Stomach (tissue), 9 donors: ENCODE results near the gene FAM163B. TPM values are rescaled to one million over a fixed set of nuclear protein-coding genes. Genes with fewer than 3 reads are reported as not detected.
"Not testable (repeated sequence)": the region's sequence is repeated elsewhere in the genome, so short reads cannot be mapped to it uniquely, and the experiment has no call there.

Experiments used
- DNase-seq, 2 donors: peaks; one replicate each; pipeline versions ENCODE4 v3.0.0 to v3.0.0-alpha.2; 2013 to 2019
- H3K27ac ChIP-seq, 5 donors: fragments of 200-600 bp in 4 of 5; sonication (generic) in 4 of 5; one replicate each; pipeline ENCODE4 v1.5.1; 2013 to 2019; ENCODE audit warnings: mild to moderate bottlenecking in 1 of 5, moderate library complexity in 1 of 5
- H3K27me3 ChIP-seq, 3 donors: fragments of 200-600 bp; sonication (generic); one replicate each; pipeline ENCODE4 v1.5.1; 2017 to 2019; ENCODE audit warnings: mixed run types in 1 of 3
- H3K36me3 ChIP-seq, 4 donors: fragments of 200-600 bp; sonication (generic); 1 replicate in 3 of 4; 2 replicates in 1 of 4; pipeline ENCODE4 v1.5.1; 2016 to 2019
- H3K4me1 ChIP-seq, 4 donors: fragments of 200-600 bp; sonication (generic); one replicate each; pipeline ENCODE4 v1.5.1; 2016 to 2019
- H3K4me3 ChIP-seq, 4 donors: fragments of 200-600 bp; sonication (generic) in 3 of 4; one replicate each; pipeline ENCODE4 v1.5.1; 2016 to 2019; ENCODE audit warnings: mild to moderate bottlenecking in 1 of 4
- H3K9me3 ChIP-seq, 4 donors: fragments of 200-600 bp; sonication (generic); one replicate each; pipeline ENCODE4 v1.5.1; 2016 to 2019
- EP300 ChIP-seq: sonication (generic); formaldehyde crosslinking; IDR thresholded peaks from one replicate; pipeline ENCODE4 v1.6.1; 2017; ENCODE audit warnings: antibody characterized with exemption
- POLR2A ChIP-seq, 4 donors: fragments of 450-650 bp; IDR thresholded peaks; one replicate each; pipeline ENCODE4 v1.6.1; 2016; ENCODE audit warnings: antibody characterized with exemption in 4 of 4, control low read depth in 2 of 4, mild to moderate bottlenecking in 1 of 4, moderate library complexity in 1 of 4
- POLR2AphosphoS5 ChIP-seq, 3 donors: sonication (generic); formaldehyde crosslinking; IDR thresholded peaks; one replicate each; pipeline ENCODE4 v1.6.1; 2016; ENCODE audit warnings: antibody characterized with exemption in 3 of 3
- whole genome bisulfite sequencing, 5 donors: extraction: QIAGEN DNeasy Blood & Tissue Kit in 3 of 5; methylation state at CpG; one replicate each; pipeline versions ENCODE4 v1.1.5 to v1.1.7; 2013 to 2018; 5-methylcytosine and 5-hydroxymethylcytosine counted together
- intact Hi-C: fragments of 100-400 bp; cut with DNase I; formaldehyde crosslinking; loops from one replicate; pipeline ENCODE4 v1.15.1; 2023; ENCODE audit warnings: low total_unique reads
- polyA plus RNA-seq, 3 donors: library from polyadenylated mRNA; stranded (reverse); fragments of 200-250 nt; gene quantifications; one replicate each; pipeline ENCODE4 v1.2.3, GENCODE V29; 2013
- total RNA-seq, 5 donors: library from RNA; depleted of rRNA; stranded (reverse); fragments of >200 nt; gene quantifications; one replicate each; pipeline versions ENCODE4 v1.1.0 to v1.2.3, GENCODE V29; 2014 to 2016
- TF ChIP-seq, protein P1 (sequence below), 7 experiments: fragments of 450-650 bp in 4 of 7; fragments of 200-600 bp in 3 of 7; sonication (generic) in 3 of 7; IDR thresholded peaks; one replicate each; pipeline ENCODE4 v1.5.1; 2016 to 2019; ENCODE audit warnings: antibody characterized with exemption in 7 of 7, control low read depth in 2 of 7, mild to moderate bottlenecking in 1 of 7
- donor health status: healthy with polysubstance abuse.
- donor health status: Bipolar disorder and iron deficiency.
- donor health status: healthy.

FAM163B gene
- total and polyA plus RNA-seq, 8 donors = not detected

DNA sequence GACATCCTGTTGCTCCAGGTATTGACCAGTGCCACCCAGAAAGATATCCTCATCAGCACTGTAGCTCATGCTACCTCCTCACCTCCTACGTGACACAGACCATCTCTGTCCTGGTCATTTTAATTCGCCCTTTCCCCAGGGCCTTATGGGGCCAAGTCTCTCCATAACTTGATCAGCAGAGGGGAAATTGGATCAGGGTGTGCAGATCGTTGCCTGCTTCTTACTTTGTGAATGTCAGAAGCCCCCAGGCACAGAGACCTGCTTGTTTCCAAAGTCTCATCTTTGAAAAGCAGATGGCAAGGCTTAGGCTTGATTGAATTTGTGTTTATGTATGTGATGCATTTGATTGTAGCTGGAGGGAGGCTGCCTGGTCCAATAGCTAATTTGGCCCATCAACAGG is 18.2 kb upstream of the FAM163B start:
- Histone ChIP-seq H3K4me1 (no peaks in the 10 kb centered on the region), H3K36me3 (no peaks in the 10 kb centered on the region), H3K27ac (no peak overlapping the region), H3K9me3 (peaks cover 0 to 25% (median 13%) of the 10 kb centered on the region in 4 donors), H3K27me3 (peaks cover 0 to 47% (median 0%) of the 10 kb centered on the region in 3 donors), H3K4me3 (no peak overlapping the region)
- DNase-seq = no peak
- WGBS, 5 donors = 70 to 77% (median 72%) methylated on average over 3 of the region's 3 CpGs
- TF ChIP-seq, protein P1, sequence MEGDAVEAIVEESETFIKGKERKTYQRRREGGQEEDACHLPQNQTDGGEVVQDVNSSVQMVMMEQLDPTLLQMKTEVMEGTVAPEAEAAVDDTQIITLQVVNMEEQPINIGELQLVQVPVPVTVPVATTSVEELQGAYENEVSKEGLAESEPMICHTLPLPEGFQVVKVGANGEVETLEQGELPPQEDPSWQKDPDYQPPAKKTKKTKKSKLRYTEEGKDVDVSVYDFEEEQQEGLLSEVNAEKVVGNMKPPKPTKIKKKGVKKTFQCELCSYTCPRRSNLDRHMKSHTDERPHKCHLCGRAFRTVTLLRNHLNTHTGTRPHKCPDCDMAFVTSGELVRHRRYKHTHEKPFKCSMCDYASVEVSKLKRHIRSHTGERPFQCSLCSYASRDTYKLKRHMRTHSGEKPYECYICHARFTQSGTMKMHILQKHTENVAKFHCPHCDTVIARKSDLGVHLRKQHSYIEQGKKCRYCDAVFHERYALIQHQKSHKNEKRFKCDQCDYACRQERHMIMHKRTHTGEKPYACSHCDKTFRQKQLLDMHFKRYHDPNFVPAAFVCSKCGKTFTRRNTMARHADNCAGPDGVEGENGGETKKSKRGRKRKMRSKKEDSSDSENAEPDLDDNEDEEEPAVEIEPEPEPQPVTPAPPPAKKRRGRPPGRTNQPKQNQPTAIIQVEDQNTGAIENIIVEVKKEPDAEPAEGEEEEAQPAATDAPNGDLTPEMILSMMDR (IDR thresholded peaks at IDR 0.05) = no peak
- TF ChIP-seq POLR2A (IDR thresholded peaks at IDR 0.05) (no peak), POLR2AphosphoS5 (IDR thresholded peaks at IDR 0.05) (no peak), EP300 (no peak)
- intact Hi-C loops = no loop called here

DNA sequence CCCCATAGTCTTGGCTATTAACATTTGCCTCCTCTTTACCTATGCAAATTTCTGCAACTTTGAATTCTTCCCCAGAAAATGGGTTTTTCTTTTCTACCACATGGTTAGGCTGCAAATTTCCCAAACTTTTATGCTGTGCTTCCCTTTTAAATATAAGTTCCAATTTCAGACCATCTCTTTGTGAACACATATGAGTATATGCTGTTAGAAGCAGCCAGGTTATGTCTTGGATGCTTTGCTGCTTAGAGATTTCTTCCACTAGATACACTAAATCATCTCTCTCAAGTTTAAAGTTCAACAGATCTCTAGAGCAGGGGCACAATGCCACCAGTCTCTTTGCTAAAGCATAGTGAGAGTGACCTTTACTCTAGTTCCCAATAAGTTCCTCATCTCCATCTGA is 16.8 kb upstream of the FAM163B start:
- H3K4me3 ChIP-seq, intact Hi-C loops, H3K27ac ChIP-seq, H3K4me1 ChIP-seq, DNase-seq, H3K36me3 ChIP-seq: not testable (repeated sequence)
- H3K27me3 ChIP-seq = peaks cover 0 to 50% (median 0%) of the 10 kb centered on the region in 3 donors
- H3K9me3 ChIP-seq = peaks cover 0 to 25% (median 13%) of the 10 kb centered on the region in 4 donors

DNA sequence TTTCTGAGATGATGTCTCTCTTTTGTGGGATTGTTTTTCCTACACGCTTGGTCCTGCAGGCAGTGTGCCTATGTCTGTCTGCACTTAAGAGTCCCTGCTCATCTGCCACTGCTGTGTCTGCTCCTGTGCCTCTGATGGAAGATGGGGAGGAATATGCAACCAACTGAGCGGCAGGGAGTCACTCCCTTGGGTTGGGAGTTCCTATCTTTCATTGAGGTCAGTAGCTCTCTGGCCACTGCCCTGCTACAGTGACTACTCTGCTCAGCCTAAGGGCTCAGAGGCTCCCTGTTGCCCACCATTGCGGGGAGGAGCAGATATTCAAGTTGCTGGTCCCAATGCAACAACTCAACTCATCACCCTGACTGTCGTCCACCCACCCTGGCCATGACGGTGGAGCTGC is 13.4 kb upstream of the FAM163B start:
- no peaks in the 10 kb centered on the region for H3K4me1 ChIP-seq
- H3K36me3 ChIP-seq = no peaks in the 10 kb centered on the region
- TF ChIP-seq POLR2AphosphoS5 (IDR thresholded peaks at IDR 0.05) (no peak), POLR2A (IDR thresholded peaks at IDR 0.05) (no peak), EP300 (no peak)
- TF ChIP-seq, protein P1 (IDR thresholded peaks at IDR 0.05) = no peak
- H3K4me3 ChIP-seq = no peak overlapping the region
- 54 to 80% (median 65%) methylated on average over 4 to 5 of the region's 5 CpGs for WGBS, 5 donors
- peaks cover 0 to 50% (median 3%) of the 10 kb centered on the region in 3 donors for H3K27me3 ChIP-seq
- H3K27ac ChIP-seq = no peak overlapping the region
- DNase-seq = no peak
- intact Hi-C loops = no loop called here
- H3K9me3 ChIP-seq = peaks cover 0 to 25% (median 13%) of the 10 kb centered on the region in 4 donors

DNA sequence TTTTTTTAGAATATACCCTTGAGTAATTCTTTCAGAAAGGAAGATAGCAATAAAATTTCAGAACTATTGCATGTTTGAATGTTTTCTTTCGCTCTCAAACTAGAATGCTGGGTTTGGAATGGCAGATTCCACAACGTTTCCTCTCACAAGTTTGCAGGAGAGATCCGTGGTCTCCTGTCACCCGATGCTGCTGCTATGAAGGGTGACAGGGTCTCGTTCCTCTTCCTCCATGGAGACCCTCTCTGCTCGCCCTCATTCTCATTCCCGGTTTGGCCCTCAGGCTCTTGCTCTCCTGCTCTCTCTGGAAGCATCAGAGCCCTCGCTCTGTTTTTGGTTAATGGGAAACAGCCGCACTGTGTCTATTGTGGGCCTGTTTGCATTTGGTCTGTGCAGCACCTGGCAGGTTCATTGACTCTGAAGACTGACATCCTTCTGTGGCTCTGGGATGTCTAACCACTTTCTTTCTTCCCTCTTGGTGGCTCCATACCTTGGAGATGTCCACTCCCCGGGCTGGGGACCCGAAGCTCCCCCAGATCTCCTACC is 12.6 kb upstream of the FAM163B start:
- peaks cover 0 to 21% (median 13%) of the 10 kb centered on the region in 4 donors for H3K9me3 ChIP-seq
- H3K27me3 ChIP-seq = peaks cover 0 to 57% (median 9%) of the 10 kb centered on the region in 3 donors
- TF ChIP-seq, protein P1 (IDR thresholded peaks at IDR 0.05) = no peak
- TF ChIP-seq POLR2AphosphoS5 (IDR thresholded peaks at IDR 0.05) = no peak
- no peak for TF ChIP-seq POLR2A (IDR thresholded peaks at IDR 0.05)
- no peak for TF ChIP-seq EP300
- no peak for DNase-seq
- H3K4me1 ChIP-seq = no peaks in the 10 kb centered on the region
- no peaks in the 10 kb centered on the region for H3K36me3 ChIP-seq
- no peak overlapping the region for H3K27ac ChIP-seq
- H3K4me3 ChIP-seq = no peak overlapping the region
- WGBS, 5 donors = 60 to 72% (median 67%) methylated on average over 11 of the region's 11 CpGs
- intact Hi-C loops = no loop called here

DNA sequence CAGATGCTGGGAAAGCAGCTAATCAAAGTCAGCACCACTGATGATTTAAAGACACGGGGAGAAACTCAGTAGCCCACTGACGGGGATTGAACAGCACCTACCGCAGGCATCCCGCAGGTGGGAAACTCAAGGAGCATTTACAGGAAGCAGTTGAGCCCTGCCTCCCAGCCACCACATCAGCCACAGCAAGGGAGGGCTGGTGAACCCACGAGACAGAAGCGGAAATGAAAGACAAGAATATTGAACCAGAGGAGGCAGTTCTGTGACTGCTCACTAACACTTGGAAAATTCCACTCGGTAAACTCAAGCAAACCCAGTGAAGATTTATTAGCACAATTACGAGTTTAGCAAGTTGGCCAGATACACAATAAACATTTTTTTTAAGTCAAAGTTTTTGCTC is 10.6 kb upstream of the FAM163B start:
- H3K27me3 ChIP-seq = peaks cover 0 to 77% (median 10%) of the 10 kb centered on the region in 3 donors
- no peaks in the 10 kb centered on the region for H3K36me3 ChIP-seq
- no peaks in the 10 kb centered on the region for H3K4me1 ChIP-seq
- peak in 1 of 2 donors; percentile 47 for DNase-seq
- 18 to 22% (median 22%) methylated on average over 8 of the region's 8 CpGs for WGBS, 5 donors
- H3K9me3 ChIP-seq = peaks cover 0 to under 1% (median 0%) of the 10 kb centered on the region in 4 donors
- no peak overlapping the region for H3K4me3 ChIP-seq
- TF ChIP-seq, protein P1 (IDR thresholded peaks at IDR 0.05) = no peak
- no peak for TF ChIP-seq POLR2AphosphoS5 (IDR thresholded peaks at IDR 0.05)
- intact Hi-C loops = no loop called here
- H3K27ac ChIP-seq = no peak overlapping the region
